HG03354 (cell line): ENCODE measurements around the gene ETV2.
"Not testable (repeated sequence)": the region's sequence is repeated elsewhere in the genome, so short reads cannot be mapped to it uniquely, and the experiment has no call there.

Experiments
- ATAC-seq: cut with Tn5 transposase; IDR thresholded peaks from one replicate; pipeline ENCODE4 v1.9.1; 2021; ENCODE audit warnings: mild to moderate bottlenecking; ENCODE audit not compliant: unreplicated experiment, poor library complexity, severe bottlenecking

ETV2 gene

DNA sequence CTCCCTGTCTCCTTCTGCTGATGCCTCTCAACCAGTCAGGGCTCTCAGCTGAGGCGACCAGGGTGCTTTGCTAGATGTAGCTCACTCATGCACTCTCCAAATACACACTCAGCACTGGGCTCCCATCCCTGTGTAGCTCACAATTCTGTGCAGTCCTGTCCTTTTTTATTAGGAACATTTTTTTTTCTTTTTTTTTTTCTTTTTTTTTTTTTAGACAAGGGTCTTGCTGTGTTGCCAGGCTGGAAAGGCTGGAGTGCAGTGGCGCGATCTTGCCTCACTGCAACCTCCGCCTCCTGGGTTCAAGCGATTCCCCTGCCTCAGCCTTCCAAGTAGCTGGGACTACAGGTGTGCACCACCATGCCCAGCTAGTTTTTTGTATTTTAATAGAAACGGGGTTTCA lies 13.3 kb downstream of the ETV2 start:
- ATAC-seq, result not testable (repeated sequence)

DNA sequence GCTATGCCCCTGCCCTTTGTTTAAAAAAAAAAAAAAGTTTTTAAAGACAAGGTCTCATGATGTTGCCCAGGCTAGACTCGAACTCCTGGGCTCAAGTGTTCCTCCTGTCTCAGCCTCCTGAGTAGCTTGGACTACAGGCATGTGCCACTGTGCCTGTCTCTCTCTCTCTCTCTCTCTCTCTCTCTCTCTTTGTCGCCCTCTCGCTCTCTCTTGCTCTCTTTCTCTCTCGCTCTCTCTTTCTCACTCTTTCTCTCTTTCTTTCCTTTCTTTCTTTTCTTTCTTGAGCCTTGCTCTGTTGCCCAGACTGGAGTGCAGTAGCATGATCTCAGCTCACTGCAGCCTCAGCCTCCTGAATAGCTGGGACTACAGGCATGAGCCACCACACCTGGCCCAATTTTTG lies 14.1 kb downstream of the ETV2 start:
- ATAC-seq, result no peak

DNA sequence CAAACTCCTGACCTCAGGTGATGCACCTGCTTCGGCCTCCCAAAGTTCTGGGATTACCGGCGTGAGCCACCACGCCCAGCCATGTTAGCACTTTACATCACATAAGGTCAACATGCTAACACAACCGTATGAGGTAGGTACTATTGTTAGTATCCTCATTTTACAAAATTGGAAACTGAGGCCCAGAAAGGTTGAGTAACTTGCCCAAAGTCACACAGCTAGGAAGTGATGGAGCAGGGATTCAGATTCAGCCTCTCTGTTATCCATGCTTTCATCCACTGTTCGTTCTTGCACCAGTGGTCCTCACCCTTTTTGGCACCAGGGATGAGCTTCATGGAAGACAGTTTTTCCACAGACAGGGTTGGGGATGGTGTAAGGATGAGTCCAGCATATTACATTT lies 15.2 kb downstream of the ETV2 start:
- ATAC-seq, result no peak

DNA sequence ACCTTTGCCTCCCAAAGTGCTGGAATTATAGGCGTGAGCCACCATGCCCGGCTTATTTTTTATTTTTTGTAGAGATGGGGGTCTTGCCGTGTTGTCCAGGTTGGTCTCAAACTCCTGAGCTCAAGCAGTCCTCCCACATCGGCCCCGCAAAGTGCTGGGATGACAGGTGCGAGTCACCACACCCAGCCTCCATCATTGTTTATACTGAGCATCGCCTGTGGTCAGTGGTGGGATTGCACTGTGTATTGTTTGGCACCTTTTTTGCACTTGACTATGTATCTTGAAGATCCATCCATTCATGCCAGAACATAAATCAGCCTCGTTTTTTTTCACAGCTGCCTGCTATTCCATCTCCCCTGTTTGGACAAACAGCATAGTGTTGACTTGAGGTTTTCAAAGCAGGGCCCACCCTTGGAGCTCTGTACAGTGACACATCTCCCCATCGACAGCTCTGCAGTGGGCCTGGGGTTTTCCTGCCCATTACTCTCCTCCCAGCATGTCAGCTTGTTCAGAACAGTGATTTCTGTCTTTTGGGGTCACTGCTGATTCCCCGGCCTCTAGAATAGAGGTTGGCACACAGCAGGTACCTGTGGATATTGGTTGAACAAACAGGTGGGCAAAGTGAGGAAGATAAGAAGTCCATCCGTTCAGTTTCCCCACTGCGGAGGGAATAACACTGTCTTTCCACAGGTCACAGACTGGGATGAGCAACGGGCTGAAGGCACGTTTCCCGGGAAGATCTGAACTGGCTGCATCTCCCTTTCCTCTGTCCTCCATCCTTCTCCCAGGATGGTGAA lies 16.6 kb downstream of the ETV2 start:
- ATAC-seq, result no peak

DNA sequence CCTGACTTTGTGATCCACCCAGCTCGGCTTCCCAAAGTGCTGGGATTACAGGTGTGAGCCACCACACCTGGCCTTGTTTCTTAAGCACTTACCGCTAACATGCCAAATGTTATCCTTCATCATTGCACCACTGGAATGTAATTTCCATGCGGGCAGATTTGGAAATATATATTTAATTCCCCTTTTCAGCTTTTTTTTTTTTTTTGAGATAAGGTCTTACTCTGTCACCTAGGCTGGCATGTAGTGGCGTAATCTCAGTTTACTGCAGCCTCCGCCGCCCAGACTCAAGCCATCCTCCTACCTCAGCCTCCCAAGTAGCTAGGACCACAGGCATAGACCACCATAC lies 20.4 kb downstream of the ETV2 start:
- ATAC-seq, result no peak

DNA sequence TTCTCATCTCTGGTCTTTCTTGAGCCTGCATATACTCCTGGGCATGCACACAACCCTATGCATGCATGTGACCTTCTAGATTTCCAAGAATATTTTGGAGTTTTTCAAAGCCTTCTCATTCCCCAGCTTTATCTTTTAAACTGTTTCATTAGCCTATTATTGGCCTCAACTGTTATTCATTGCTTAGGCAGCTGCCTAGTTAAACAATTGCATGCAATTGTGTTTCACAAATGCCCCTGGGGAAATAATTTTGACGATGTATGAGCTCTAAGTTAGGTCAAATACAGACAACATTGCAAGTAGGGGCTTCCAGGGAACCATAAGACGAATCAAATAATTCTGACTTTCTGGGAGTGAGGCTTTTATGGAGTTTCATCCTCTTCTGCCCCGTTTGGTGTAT lies 22.4 kb downstream of the ETV2 start:
- ATAC-seq, result no peak

DNA sequence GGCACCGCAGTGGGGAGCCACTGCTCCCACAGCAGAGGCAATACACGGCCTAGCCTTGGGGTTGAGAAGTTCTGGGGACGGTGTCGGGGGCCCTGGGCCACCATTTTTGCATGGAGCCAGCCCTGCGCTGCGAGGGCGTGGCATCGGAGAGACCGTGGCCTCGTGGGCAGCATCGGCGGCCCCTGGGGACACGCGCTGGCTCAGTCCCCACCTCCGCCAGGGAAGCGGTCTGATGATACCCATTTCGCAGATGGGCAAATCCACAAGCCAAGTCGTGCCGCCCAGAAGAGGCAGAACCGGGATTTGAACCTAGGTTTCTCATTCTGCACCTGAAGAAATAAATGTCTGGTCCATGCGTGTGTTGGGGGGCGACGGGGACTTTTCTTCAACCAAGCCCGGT lies 23.6 kb downstream of the ETV2 start:
- ATAC-seq, result no peak

DNA sequence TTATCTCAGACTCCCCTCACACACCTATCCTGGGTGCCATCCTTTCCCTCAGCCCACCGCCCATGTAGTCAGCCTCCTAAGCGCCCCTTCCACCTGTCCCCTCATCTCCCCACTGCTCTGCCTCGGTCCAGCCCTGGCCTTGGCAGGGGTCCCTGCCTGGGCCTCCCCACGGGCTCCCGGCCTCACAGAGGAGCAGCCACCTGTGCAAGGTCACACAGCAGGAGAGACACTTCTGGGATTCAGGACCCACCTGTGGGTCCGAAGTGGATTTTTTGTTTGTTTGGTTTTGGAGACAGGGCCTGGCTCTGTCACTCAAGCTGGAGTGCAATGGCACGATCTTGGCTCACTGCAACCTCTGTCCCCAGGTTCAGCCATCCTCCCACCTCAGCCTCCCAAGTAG lies 24.1 kb downstream of the ETV2 start:
- no peak for ATAC-seq

DNA sequence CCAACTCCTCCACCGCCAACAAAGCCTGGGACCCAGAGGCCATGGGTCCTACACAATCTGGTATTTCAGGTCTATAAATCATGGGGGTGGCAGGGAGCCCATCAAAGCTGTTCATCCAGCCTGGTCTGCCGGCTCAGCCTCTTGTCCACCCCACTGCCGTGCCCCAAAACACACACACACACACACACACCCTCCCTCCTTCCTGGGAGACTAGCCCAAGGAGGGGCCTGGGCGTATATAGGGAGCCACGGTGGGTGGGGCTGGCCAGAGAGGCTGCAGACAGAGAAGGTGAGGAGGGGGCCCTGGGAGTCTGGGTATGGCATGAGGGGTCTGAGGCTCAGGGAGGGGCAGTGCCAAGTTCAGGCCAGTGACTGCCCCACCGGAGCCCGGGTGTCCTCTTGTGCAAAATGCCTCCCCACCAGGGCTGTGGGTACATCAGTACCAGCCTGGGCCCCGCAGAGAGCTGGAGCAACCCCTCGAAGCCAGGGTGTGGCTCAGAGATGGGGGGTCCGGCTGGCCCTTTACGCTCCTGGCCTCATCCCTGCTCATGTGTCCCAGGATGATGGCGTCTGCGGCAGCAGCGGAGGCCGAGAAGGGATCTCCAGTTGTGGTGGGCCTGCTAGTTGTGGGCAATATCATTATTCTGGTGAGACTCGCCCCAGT lies 24.8 kb downstream of the ETV2 start, which contains the start of gene UPK1A:
UPK1A (plus strand) TSS at position 267 of the 663 bp plus-strand sequence; CDS start at position 563, 296 bp downstream.
- no peak for ATAC-seq

DNA sequence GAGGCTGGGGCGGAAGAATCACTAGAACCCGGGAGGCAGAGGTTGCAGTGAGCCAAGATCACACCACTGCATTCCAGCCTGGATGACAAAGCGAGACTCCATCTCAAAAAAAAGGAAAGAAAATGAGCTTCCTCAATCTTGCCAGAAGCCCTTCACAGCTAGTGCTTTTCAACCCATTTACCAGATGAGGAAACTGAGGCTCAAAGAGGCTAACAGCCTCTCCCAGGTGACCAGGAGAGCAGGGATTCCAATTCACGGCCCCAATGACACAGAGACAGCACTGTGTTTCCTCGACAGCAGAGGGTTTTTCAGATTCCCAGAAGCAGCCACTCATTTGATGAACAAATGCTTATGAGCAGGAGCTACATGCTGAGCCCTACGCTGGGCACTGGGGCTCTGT lies 28.0 kb downstream of the ETV2 start:
- no peak for ATAC-seq

DNA sequence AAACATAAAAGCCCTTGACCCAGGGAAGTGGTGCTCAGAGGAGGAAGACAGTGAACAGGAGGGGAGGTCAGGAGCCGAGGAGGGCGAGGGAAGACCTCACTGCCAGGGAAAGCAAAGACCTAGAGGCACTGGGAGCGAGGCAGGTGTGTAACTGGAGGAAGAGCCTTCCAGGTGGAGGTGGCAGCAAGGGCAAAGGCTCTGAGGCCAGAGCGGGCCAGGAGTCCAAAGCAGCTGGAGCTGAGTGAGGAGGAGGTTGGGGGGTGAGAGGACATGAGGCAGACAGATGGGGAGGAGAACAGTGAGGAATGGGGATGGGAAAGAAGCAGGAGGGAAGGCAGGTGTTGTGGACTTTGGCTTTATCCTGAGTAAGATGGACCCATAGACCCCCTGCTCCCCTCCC lies 28.4 kb downstream of the ETV2 start:
- no peak for ATAC-seq

DNA sequence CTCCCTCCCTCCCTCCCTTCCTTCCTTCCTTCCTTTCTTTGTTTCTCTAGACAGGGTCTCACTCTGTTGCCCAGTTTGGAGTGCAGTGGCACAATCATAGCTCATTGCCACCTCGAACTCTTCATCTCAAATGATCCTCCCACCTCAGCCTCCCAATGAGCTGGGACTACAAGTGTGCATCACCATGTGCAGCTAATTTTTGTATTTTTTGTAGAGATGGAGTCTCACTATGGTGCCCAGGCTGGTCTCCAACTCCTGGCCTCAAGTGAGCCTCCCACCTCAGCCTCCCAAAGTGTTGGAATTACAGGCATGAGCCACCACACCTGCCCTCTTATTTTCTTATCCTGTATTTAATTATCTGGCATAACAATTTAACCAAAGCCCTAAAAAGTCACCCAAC lies 29.1 kb downstream of the ETV2 start:
- ATAC-seq, result no peak

DNA sequence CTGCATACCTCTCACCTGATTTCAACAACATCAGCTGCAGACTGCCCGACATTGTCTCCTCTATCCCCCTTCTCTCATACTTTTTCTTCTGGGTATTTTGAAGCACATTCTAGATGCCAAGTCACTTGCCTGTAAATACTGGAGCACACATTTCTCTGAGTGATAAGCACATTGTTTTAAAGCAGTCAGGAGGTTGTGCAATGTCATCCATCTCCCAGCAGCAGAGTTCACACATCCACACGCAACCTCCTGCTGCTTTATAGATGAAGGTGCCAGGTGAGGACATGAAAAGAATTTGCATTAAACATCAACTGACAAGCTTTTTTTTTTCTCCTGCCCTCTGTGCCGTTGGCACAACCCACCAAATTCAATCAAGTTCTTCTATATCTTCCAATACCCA lies 30.3 kb downstream of the ETV2 start:
- no peak for ATAC-seq

DNA sequence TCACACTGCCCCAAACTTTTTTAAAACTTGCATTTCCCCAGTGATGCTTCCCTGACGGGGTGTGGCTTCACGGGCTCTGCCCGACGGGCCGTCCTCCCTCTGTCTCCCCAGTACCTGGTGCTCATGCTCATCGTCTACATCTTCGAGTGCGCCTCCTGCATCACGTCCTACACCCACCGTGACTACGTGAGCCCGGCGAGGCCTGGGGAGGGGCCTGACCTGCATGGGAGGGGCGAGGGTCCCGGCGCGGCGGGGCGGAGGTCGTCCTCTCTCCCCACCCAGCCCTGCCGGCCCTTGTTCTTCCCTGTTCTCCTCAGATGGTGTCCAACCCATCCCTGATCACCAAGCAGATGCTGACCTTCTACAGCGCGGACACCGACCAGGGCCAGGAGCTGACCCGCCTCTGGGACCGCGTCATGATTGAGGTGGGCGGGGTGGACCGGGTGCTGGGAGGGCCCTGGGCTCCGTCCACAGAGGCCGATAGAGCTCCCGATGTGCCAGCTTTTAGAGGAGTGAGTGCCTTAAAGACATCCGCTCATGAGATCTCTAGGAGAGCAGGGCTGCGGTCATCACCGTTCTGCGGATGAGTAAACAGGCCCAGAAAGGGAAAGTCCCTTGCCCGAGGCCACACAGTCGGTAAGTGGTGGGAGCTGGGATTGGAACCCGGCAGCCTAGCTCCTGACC lies 31.7 kb downstream of the ETV2 start:
- ATAC-seq, result no peak

DNA sequence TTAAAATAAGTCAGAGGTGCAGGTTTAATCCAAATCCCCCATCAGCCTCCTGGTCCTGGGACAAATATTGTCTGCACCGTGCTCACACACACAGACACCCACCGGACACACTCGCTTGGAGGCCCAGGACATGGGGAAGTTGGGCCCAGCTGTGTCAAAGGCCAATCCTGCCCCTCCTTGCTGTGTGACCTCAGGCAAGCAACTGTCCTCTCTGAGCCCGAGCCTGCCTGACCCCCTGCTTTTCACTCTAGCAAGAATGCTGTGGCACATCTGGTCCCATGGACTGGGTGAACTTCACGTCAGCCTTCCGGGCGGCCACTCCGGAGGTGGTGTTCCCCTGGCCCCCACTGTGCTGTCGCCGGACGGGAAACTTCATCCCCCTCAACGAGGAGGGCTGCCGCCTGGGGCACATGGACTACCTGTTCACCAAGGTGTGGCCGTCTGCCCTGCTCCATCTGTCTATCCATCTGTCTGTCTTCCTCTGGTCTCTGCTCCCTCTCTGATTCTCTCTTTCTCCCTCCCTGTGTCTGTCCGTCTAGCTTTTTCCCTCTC lies 34.1 kb downstream of the ETV2 start:
- ATAC-seq, result no peak

DNA sequence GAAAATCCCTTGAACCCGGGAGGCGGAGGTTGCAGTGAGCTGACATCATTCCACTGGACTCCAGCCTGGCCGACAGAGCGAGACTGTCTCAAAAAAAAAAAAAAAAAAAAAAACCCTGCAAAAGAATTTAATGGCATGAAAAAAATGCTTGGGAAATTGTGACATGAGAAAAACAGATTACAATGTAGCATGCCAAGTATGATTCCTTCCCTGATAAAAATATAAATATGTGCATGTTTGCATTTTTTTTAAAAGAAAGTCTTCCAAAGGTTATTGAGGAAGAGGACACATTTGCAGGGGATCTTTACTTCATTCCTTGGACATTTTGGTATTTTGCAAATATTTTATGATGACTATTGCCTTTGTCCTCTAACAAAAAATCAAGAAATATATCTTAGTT lies 48.3 kb downstream of the ETV2 start:
- no peak for ATAC-seq

DNA sequence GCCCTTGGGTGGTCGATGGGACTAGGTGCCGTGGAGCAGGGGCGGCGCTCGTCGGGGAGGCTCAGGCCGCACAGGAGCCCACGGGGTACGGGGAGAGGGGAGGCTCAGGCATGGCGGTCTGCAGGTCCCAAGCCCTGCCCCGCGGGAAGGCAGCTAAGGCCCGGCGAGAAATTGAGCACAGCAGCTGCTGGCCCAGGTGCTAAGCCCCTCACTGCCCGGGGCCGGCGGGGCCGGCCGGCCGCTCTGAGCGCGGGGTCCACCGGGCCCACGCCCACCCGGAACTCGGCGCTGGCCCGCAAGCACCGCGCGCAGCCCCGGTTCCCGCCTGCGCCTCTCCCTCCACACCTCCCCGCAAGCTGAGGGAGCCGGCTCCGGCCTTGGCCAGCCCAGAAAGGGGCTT lies 49.6 kb downstream of the ETV2 start:
- not testable (repeated sequence) for ATAC-seq

DNA sequence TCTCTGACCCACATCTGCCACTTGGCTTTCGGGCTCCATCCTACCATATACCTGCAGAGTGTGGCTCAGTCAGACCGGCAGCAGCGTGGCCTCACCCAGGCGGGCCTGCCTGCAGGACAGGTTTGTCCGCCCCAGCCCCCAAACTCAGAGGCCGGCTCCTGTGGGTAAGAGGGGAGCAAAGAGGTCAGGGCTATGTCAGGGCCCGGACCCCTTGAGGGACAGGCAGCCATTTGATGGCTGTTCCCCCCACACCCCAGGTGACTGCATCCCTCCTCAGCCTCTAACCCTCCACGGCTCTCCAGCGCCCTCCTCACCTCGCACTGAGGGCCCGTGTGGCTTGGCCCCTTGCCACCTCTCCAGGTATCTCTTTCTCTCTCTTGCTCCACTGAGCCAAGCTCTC lies 50.5 kb downstream of the ETV2 start:
- no peak for ATAC-seq

DNA sequence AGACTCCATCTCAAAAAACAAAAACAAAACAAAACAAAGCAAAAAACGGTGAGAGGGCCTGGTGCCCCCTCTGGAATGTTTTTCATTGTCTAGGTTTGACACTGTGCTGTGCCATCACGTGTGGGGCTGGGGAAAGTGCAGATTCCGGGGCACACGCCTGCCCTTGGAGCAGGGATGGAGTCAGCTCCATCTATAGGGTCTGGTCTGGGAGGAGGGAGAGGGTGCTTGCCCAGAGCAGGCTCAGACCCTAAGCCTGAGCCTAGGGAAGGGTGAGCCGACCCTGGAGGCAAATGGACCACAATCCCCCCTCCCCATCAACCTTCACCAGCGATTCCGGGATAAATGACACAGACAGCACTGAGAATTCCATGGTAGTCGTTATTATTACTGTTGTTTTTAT lies 51.9 kb downstream of the ETV2 start:
- no peak for ATAC-seq

DNA sequence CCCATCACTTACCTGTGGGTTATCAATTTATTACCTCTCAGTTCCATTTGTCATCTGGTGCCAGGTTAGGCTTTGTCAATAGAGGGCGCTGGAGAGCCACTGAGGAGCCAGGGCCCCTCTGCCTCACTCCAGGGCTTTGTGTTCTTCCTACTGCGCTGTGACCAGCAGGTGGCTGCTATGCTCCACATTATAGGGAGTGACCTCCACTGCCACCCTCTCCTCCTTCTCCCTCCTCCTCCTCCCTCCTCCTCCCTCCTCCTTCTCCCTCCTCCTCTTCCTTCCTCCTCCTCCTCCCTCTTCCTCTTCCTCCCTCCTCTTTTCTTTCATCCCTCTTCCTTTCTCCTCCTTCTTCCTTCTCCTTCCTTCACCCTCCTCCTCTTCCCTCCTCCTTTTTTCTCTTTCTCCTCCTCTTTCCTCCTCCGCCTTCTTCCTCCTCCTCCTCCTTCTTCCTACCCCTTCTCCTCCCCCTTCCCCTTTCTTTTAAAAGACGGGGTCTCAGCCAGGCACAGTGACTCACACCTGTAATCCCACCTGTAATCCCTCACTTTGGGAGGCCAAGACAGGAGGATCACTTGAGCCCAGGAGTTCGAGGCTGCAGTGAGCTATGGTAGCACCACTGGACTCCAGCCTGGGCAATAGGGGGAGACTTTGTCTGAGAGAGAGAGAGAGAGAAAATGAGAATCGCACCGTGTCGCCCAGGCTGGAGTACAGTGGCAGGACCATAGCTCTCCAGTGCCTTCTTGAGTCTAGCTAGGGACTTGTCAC lies 52.5 kb downstream of the ETV2 start:
- peak; percentile 82 for ATAC-seq
